Activated T-cell treated with anti-CD3 and anti-CD28 coated beads, Interleukin-2, amount 50 U/mL, for 72 hours (primary cell): Measurements from ENCODE around the gene PLXNB2. TPM values are rescaled to one million over a fixed set of nuclear protein-coding genes. Genes with fewer than 3 reads are reported as not detected.
"Not testable (repeated sequence)": the region's sequence is repeated elsewhere in the genome, so short reads cannot be mapped to it uniquely, and the experiment has no call there.

Experiments
- ATAC-seq, 2 donors: fragments of 150-1000 bp; cut with Tn5 transposase; replicated peaks in 1 of 2; 2 replicates each; pipeline ENCODE4 v1.10.0; 2021; ENCODE audit warnings: moderate library complexity in 2 of 2, mild to moderate bottlenecking in 1 of 2
- DNase-seq, 2 donors: peaks; one replicate each; pipeline ENCODE4 v3.0.0; 2021 to 2022; ENCODE audit warnings: mixed read lengths in 1 of 2
- H3K27ac Mint-ChIP-seq: one replicate; pipeline ENCODE4 v1.8.0; 2022; ENCODE audit warnings: mild to moderate bottlenecking, moderate library complexity, mixed read lengths
- H3K27me3 Mint-ChIP-seq: one replicate; pipeline ENCODE4 v1.8.0; 2022; ENCODE audit warnings: low read depth, mixed read lengths
- H3K36me3 Mint-ChIP-seq, 2 donors: one replicate each; pipeline ENCODE4 v1.8.0; 2022; ENCODE audit warnings: mixed read lengths in 2 of 2, mild to moderate bottlenecking in 1 of 2; ENCODE audit not compliant: insufficient read depth in 2 of 2
- H3K4me1 Mint-ChIP-seq: one replicate; pipeline ENCODE4 v1.8.0; 2022; ENCODE audit warnings: low read depth, mixed read lengths
- H3K4me3 Mint-ChIP-seq, 2 donors: one replicate each; pipeline ENCODE4 v1.8.0; 2022; ENCODE audit warnings: mild to moderate bottlenecking in 2 of 2, mixed read lengths in 2 of 2, moderate library complexity in 2 of 2
- H3K9me3 Mint-ChIP-seq, 2 donors: one replicate each; pipeline ENCODE4 v1.8.0; 2022; ENCODE audit warnings: mixed read lengths in 2 of 2
- total RNA-seq, 2 donors: library from RNA; stranded (reverse); gene quantifications; one replicate each; pipeline ENCODE4 v1.2.3, GENCODE V29; 2022

PLXNB2 gene
- total RNA-seq, 2 donors from 2014 or later = 30.2 to 34.0 TPM

- no peaks in the 10 kb centered on the region for H3K9me3 Mint-ChIP-seq
- ATAC-seq (no peak), DNase-seq (no peak)
- no peak overlapping the region for H3K27ac Mint-ChIP-seq
- no peaks in the 10 kb centered on the region for H3K36me3 Mint-ChIP-seq
- H3K4me3 Mint-ChIP-seq = no peak overlapping the region
- no peaks in the 10 kb centered on the region for H3K27me3 Mint-ChIP-seq
- peaks cover 17% of the 10 kb centered on the region for H3K4me1 Mint-ChIP-seq
These were observed 30.7 kb upstream of the PLXNB2 start for GRCh38 chr22:50338042-50338573.

GRCh38 chr22:50337262-50338041 is 30.0 kb upstream of the PLXNB2 start:
- Mint-ChIP-seq H3K36me3 (no peaks in the 10 kb centered on the region), H3K9me3 (no peaks in the 10 kb centered on the region), H3K27me3 (no peaks in the 10 kb centered on the region), H3K4me3 (no peak overlapping the region), H3K27ac (no peak overlapping the region), H3K4me1 (peaks cover 15% of the 10 kb centered on the region)
- ATAC-seq (no peak), DNase-seq (no peak)

GRCh38 chr22:50334433-50334832 is 27.0 kb upstream of the PLXNB2 start:
- ATAC-seq, H3K36me3 Mint-ChIP-seq, H3K4me1 Mint-ChIP-seq: not testable (repeated sequence)

DNA sequence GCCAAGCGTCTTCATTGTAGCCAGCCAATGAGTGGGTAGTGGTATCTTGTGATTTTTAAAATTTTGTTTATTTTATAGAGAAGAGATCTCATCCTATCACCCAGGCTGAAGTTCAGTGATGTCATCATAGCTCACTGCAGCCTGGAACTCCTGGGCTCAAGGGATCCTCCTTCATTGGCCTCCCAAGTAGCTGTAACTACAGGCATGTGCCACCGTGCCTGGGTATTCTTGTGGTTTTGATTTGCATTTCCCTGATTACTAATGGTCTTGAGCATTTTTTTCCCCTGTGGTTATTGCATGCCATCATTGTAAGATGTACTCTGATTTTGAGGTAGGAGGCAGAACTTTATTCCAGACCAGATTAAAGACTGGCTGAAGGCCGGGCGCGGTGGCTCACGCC is 21.8 kb upstream of the PLXNB2 start:
- H3K27ac Mint-ChIP-seq = no peak overlapping the region
- H3K36me3 Mint-ChIP-seq = no peaks in the 10 kb centered on the region
- peaks cover 8% of the 10 kb centered on the region for H3K27me3 Mint-ChIP-seq
- peaks cover 17% of the 10 kb centered on the region for H3K4me1 Mint-ChIP-seq
- peak overlapping the region in 1 of 2 donors; percentile 18 for H3K4me3 Mint-ChIP-seq
- DNase-seq (no peak), ATAC-seq (no peak)
- no peaks in the 10 kb centered on the region for H3K9me3 Mint-ChIP-seq

More at GRCh38 chr22:50334433-50334832, 27.0 kb upstream of the PLXNB2 start:
- DNase-seq, H3K9me3 Mint-ChIP-seq, H3K27ac Mint-ChIP-seq, H3K4me3 Mint-ChIP-seq, H3K27me3 Mint-ChIP-seq: not testable (repeated sequence)

GRCh38 chr22:50327711-50328019 is 20.2 kb upstream of the PLXNB2 start:
- Mint-ChIP-seq H3K4me1 (peaks cover 17% of the 10 kb centered on the region), H3K4me3 (peak overlapping the region; percentile 85 to 88), H3K9me3 (no peaks in the 10 kb centered on the region), H3K27me3 (peaks cover 8% of the 10 kb centered on the region), H3K36me3 (no peaks in the 10 kb centered on the region), H3K27ac (peak overlapping the region; percentile 37)
- DNase-seq (no peak), ATAC-seq (no peak)

DNA sequence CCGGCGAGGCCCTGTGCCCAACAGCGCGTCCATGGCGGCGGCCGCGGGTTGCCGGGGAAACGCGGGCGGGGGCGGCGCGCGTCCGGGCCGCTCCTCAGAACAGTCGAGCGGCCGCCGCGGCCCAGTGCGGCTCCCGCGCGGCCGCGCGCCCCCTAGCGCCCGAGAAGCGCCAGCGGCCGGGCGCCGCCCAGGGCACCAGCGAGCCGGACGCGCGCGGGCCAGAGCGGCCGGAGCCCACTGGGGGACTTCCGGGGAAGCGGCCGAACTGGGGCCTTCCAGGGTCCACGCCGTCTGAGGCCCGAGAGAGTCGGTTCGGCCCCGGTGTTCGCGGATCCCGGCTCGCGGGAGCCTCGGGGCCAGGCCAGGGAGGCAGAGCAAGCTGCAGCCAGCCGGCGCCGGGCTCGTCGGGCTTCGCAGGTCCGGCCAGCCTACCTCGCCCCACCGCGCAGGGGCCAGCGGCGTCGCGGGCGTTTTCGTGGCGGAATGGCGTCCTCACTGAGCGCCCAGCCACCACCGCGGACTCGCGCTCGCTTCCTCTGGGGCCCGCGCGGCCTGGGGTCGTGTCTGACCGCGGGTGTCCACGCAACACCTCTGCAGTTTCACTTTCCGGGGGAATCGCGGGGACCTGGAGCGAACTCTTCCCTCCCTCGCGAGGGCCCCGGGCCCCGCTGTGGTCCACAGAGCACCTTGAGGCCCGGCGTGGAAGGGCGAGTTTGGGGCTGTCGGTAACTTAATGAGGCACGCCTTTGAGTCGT is 19.7 kb upstream of the PLXNB2 start, which contains the start of gene DENND6B:
Gene DENND6B (minus strand): TSS at position 57 of the 755 bp plus-strand sequence. CDS start 24 bp downstream, at position 33.
- H3K4me1 Mint-ChIP-seq = peaks cover 17% of the 10 kb centered on the region
- peak within 1 kb of the TSS; percentile 37 for H3K27ac Mint-ChIP-seq

DNA sequence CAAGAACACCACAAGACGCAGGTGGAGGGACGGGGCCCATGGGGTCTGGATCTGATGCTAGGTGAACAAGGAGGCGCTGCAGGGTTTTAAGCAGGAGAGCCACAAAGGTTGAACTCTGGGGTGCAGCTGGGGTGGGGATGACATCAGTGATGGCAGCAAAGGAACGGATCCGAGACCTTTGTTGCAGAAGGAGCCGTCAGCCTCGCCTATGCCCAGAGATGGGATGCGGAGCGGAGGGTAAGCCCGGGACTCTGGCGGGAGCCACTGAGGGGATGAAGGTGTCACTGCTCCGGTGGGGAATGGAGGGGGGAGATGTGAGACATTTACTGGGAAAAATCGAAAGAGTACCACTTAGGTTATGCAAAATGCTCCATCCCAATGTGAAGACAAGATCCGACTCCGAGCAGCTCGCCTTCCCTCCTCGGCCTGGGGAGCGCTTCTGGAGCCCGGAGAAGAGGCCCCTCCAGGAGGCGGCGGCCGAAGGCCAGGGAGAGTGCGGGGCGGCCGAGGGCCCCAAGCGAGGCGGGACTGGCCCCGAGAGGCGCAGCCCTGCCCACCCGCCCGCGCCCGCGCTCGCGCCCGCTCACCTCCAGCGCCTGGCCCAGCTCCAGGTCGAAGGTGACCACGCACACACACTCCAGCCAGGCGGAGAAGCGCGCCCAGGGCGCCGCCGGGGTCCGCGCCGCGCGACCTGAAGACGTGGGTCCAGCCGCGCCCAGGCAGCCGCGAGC is 18.9 kb upstream of the PLXNB2 start:
- DNase-seq = no peak
- ATAC-seq = no peak
- Mint-ChIP-seq H3K9me3 (no peaks in the 10 kb centered on the region), H3K4me1 (peaks cover 17% of the 10 kb centered on the region), H3K27me3 (peaks cover 8% of the 10 kb centered on the region), H3K36me3 (no peaks in the 10 kb centered on the region), H3K27ac (no peak overlapping the region), H3K4me3 (peak overlapping the region; percentile 69 to 91)

More for the DNA sequence above, 19.7 kb upstream of the PLXNB2 start, which contains the start of gene DENND6B:
- DNase-seq (peak; percentile 76 to 86), ATAC-seq (peak; percentile 96)
- Mint-ChIP-seq H3K36me3 (no peaks in the 10 kb centered on the region), H3K9me3 (no peaks in the 10 kb centered on the region), H3K27me3 (peaks cover 8% of the 10 kb centered on the region), H3K4me3 (peak within 1 kb of the TSS; percentile 88 to 91)

DNA sequence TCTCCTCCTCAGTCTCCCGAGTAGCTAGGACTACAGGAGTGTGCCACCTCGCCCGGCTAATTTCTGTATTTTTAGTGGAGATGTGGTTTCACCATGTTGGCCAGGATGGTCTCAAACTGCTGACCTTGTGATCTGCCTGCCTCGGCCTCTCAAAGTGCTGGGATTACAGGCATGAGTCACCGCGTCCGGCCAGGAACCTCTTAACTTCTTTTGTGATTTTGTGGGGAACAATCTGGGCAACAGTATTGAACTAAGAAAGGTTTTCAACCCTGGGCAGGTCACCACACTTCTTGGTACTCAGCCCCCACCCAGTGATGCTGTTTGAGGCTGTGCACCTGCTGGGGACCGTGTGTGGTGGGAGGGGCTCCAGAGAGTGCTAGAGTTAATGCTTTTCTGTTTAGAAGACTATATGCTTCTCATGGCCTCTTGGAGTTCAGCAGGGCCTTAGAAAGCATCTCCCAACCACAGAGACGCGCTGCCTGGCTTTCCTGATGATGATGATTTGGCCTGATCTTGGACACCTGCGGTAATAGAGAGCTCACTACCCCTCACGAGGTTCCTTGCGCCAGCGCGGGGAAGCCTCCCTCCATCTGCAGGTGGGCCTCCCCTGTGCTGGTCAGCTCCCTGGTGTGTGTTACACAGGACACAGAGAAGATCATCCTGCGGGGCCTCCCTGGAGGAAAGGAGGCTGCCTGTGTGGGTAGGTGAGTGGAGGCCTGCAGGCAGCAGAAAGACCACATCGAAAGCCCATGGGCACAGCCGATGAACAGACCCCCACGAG is 18.2 kb upstream of the PLXNB2 start:
- Mint-ChIP-seq H3K9me3 (no peaks in the 10 kb centered on the region), H3K4me1 (peaks cover 17% of the 10 kb centered on the region), H3K36me3 (no peaks in the 10 kb centered on the region), H3K27ac (no peak overlapping the region), H3K27me3 (peaks cover 8% of the 10 kb centered on the region), H3K4me3 (peak overlapping the region; percentile 69 to 91)
- DNase-seq (no peak), ATAC-seq (no peak)

DNA sequence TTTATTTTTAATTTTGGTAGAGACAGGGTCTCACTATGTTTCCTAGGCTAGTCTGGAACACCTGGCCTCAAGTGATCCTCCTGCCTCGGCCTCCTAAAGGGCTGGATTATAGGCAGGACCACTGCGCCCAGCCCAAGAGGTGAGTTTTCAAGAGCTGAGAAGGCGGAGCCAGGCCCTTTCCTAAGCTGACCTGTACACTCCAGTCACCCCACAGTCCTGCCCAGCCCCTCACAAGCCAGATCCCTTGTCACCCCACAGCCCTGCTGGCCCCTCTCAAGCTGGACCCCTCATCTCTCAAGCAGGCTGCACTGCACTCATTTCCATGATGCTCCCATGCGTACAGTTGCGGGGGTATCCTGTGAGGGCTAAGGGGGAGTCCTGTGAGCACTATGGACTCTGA is 16.5 kb upstream of the PLXNB2 start:
- H3K27me3 Mint-ChIP-seq = peaks cover 8% of the 10 kb centered on the region
- no peak overlapping the region for H3K4me3 Mint-ChIP-seq
- ATAC-seq (no peak), DNase-seq (no peak)
- H3K9me3 Mint-ChIP-seq = no peaks in the 10 kb centered on the region
- H3K27ac Mint-ChIP-seq = no peak overlapping the region
- no peaks in the 10 kb centered on the region for H3K36me3 Mint-ChIP-seq
- H3K4me1 Mint-ChIP-seq = peaks cover 11% of the 10 kb centered on the region

DNA sequence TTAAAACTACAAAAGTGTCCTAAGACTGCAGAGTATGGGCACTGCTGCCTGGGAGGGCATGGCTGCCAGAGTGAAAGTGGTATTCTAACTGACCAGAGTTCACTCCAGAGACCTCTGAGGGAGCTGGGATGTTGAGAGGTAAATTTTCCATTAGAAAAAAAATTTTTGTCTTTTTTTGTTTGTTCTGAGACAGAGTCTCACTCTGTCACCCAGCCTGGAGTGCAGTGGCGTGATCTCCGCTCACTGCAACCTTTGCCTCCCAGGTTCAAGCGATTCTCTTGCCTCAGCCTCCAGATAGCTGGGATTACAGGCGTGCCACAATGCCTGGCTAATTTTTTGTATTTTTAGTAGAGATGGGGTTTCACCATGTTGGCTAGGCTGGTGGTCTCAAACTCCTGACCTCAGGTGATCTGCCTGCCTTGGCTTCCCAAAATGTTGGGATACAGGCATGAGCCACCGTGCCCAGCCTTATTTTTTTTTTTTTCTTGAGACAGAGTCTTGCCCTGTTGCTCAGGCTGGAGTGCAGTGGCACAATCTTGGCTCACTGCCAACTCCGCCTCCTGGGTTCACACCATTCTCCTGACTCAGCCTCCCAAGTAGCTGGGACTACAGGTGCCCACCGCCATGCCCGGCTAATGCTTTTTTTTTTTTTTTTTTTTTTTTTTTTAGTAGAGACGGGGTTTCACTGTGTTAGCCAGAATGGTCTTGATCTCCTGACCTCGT is 15.1 kb upstream of the PLXNB2 start:
- not testable (repeated sequence) for H3K9me3 Mint-ChIP-seq, H3K4me3 Mint-ChIP-seq, H3K4me1 Mint-ChIP-seq, H3K27ac Mint-ChIP-seq, ATAC-seq, DNase-seq, H3K27me3 Mint-ChIP-seq, H3K36me3 Mint-ChIP-seq

GRCh38 chr22:50320671-50321325 is 13.4 kb upstream of the PLXNB2 start:
- peaks cover 2% of the 10 kb centered on the region for H3K4me1 Mint-ChIP-seq
- H3K9me3 Mint-ChIP-seq = no peaks in the 10 kb centered on the region
- H3K27ac Mint-ChIP-seq = no peak overlapping the region
- no peak overlapping the region for H3K4me3 Mint-ChIP-seq
- peaks cover 3% of the 10 kb centered on the region for H3K27me3 Mint-ChIP-seq
- no peaks in the 10 kb centered on the region for H3K36me3 Mint-ChIP-seq
- DNase-seq (no peak), ATAC-seq (no peak)
